HG03025 (cell line): ENCODE data around the gene LPAR3.

Experiments used
- ATAC-seq: cut with Tn5 transposase; IDR thresholded peaks from one replicate; pipeline ENCODE4 v1.9.1; 2021; ENCODE audit warnings: mild to moderate bottlenecking, moderate library complexity; ENCODE audit not compliant: unreplicated experiment, low FRiP score

The LPAR3 gene

GRCh38 chr1:84834419-84835064, 58.5 kb downstream of the LPAR3 start:
- no peak for ATAC-seq

- no peak for ATAC-seq
These were observed 59.8 kb downstream of the LPAR3 start for GRCh38 chr1:84833194-84833593.

- ATAC-seq = no peak
These were observed 62.9 kb downstream of the LPAR3 start for GRCh38 chr1:84830136-84830535.

GRCh38 chr1:84827976-84828375, 65.0 kb downstream of the LPAR3 start:
- no peak for ATAC-seq

GRCh38 chr1:84827555-84827954, 65.5 kb downstream of the LPAR3 start:
- ATAC-seq = no peak

GRCh38 chr1:84825161-84825560, 67.8 kb downstream of the LPAR3 start:
- no peak for ATAC-seq

- ATAC-seq = no peak
These were observed 69.0 kb downstream of the LPAR3 start for GRCh38 chr1:84823991-84824390.

- no peak for ATAC-seq
These were observed 69.5 kb downstream of the LPAR3 start for GRCh38 chr1:84823511-84823910.

- no peak for ATAC-seq
These were observed 82.7 kb downstream of the LPAR3 start for GRCh38 chr1:84810343-84810742.

- ATAC-seq = no peak
These were observed 84.0 kb downstream of the LPAR3 start for GRCh38 chr1:84809023-84809422.

- no peak for ATAC-seq
These were observed 89.4 kb downstream of the LPAR3 start for GRCh38 chr1:84803604-84804003.

GRCh38 chr1:84802567-84803232, 90.3 kb downstream of the LPAR3 start:
- no peak for ATAC-seq

- no peak for ATAC-seq
These were observed 92.6 kb downstream of the LPAR3 start for GRCh38 chr1:84800090-84801073.

GRCh38 chr1:84797603-84798002, 95.4 kb downstream of the LPAR3 start:
- ATAC-seq = no peak

GRCh38 chr1:84795966-84796600, 96.9 kb downstream of the LPAR3 start:
- no peak for ATAC-seq

GRCh38 chr1:84795213-84795612, 97.8 kb downstream of the LPAR3 start:
- no peak for ATAC-seq

- no peak for ATAC-seq
These were observed 100.6 kb downstream of the LPAR3 start for GRCh38 chr1:84792421-84792820.

- no peak for ATAC-seq
These were observed 104.0 kb downstream of the LPAR3 start for GRCh38 chr1:84789014-84789413.

GRCh38 chr1:84785271-84786036, 107.6 kb downstream of the LPAR3 start:
- no peak for ATAC-seq

- no peak for ATAC-seq
These were observed 110.1 kb downstream of the LPAR3 start for GRCh38 chr1:84782881-84783280.
